ENCODE data around the gene TTN. TPM values are rescaled to one million over a fixed set of nuclear protein-coding genes. Genes with fewer than 3 reads are reported as not detected.

TTN gene
- total and polyA plus RNA-seq, 10 of the 15 experiments (the other 5 are each of a cell fraction or from before 2014, with no cell fraction given) = 0.15 to 9.0 (median 1.8) TPM

DNA sequence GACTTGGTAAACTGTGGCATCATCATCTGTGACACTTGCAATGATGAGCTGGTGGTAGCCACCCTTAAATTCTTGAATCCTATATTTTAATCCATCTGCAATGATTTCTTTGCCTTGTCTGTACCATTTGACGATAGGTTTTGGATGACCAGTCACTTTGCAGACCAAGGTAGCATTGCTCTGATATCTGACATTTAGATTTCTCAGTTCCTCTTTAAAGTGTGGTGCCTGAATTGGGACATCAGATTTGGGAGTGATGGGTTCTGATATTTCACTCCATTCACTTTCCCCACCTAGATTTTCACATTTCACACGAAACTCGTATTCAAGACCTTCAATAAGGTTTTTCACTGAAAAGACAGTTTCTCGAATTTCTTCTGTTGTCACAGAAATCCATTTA is 271.2 kb downstream of the TTN start:
- Histone ChIP-seq H2AFZ (ENCODE audit: control insufficient read depth, low read depth, low read length) (no peak overlapping the region), H4K20me1 (ENCODE audit: control insufficient read depth, insufficient read depth) (no peaks in the 10 kb centered on the region), H3K4me1 (ENCODE audit: control insufficient read depth, insufficient read depth, low read length) (peaks cover 11% of the 10 kb centered on the region), H3K4me2 (ENCODE audit: control insufficient read depth, insufficient read depth) (no peak overlapping the region), H3K27ac (ENCODE audit: control insufficient read depth, insufficient read depth) (no peak overlapping the region), H3K36me3 (ENCODE audit: control insufficient read depth in 2 of 2, insufficient read depth in 2 of 2, low read length in 1 of 2) (peaks cover 11 to 29% of the 10 kb centered on the region in 2 experiments), H3K27me3 (replicated peaks in 1 of 2; ENCODE audit: control insufficient read depth in 2 of 2, insufficient read depth in 2 of 2, low read length in 1 of 2) (no peaks in the 10 kb centered on the region), H3K9ac (ENCODE audit: control insufficient read depth, insufficient read depth, low read length) (no peak overlapping the region), H3K4me3 (no peak overlapping the region), H3K79me2 (ENCODE audit: control insufficient read depth, insufficient read depth, low read length) (peaks cover 19% of the 10 kb centered on the region), H3K9me3 (replicated peaks; ENCODE audit: control insufficient read depth, insufficient read depth, low read length) (no peaks in the 10 kb centered on the region)
- intact Hi-C loops (cut with micrococcal nuclease; ENCODE audit: unreplicated experiment) = no loop called here
- no peak for FAIRE-seq
- ChIA-PET CTCF (interaction anchor here (0.6 to 1.5 kb wide), 4 partner anchors 12 to 1058 kb away, joined by 3 to 4 read pairs (median 3); no protein-coding TSS in a partner anchor), RAD21 (ENCODE audit: unreplicated experiment) (no interaction called here), SMC1A (ENCODE audit: uncharacterized antibody, unreplicated experiment) (interaction anchor here (1.0 to 1.9 kb wide), 3 partner anchors 8 to 78 kb away, joined by 3 to 8 read pairs (median 5); no protein-coding TSS in a partner anchor), POLR2A (no interaction called here)
- ATAC-seq = peak; percentile 71
- BruUV-seq (replicated peaks) = no TSS peak
- peak; percentile 89 for TF ChIP-seq SPI1 (IDR thresholded peaks at IDR 0.05; ENCODE audit: borderline replicate concordance, insufficient read depth, low read depth, low read length)
- TF ChIP-seq STAT1 (conservative IDR thresholded peaks at IDR 0.05) = no peak
- no peak for TF ChIP-seq RAD21 (IDR thresholded peaks at IDR 0.05; ENCODE audit: insufficient read depth, low read depth, low read length)
- TF ChIP-seq DPF2 (IDR thresholded peaks at IDR 0.05) = peak; percentile 22; the same call in 1 of the 2 replicates
- TF ChIP-seq RCOR1 (conservative IDR thresholded peaks at IDR 0.05; ENCODE audit: low read depth, low read length) = no peak
- TF ChIP-seq MTA2 (IDR thresholded peaks at IDR 0.05; ENCODE audit: low read depth) = peak; percentile 25; the same call in 1 of the 2 replicates
- no peak for TF ChIP-seq IRF3 (IDR thresholded peaks at IDR 0.05)
- TF ChIP-seq IKZF1 (conservative IDR thresholded peaks at IDR 0.05) = no peak
- no peak for TF ChIP-seq RAD51 (IDR thresholded peaks at IDR 0.05)
- TF ChIP-seq POLR2A (IDR thresholded peaks at IDR 0.05; ENCODE audit: low read depth, low read length) = no peak
- TF ChIP-seq, protein P1, sequence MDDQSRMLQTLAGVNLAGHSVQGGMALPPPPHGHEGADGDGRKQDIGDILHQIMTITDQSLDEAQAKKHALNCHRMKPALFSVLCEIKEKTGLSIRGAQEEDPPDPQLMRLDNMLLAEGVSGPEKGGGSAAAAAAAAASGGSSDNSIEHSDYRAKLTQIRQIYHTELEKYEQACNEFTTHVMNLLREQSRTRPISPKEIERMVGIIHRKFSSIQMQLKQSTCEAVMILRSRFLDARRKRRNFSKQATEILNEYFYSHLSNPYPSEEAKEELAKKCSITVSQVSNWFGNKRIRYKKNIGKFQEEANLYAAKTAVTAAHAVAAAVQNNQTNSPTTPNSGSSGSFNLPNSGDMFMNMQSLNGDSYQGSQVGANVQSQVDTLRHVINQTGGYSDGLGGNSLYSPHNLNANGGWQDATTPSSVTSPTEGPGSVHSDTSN (IDR thresholded peaks at IDR 0.05; ENCODE audit: insufficient replicate concordance, low read depth, low read length) = no peak
- no peak for DNase-seq (ENCODE audit: low read depth, low spot score)
- WGBS (ENCODE audit: insufficient coverage, insufficient replicate concordance, low lambda C conversion rate, missing lambda C conversion rate) = 100% methylated on average over 4 of the region's 4 CpGs
- in situ Hi-C loops (cut with MboI) = no loop called here

Measured in GM12878 (cell line).